Endodermal cell (in vitro differentiated cells): ENCODE measurements around the gene ABCA13. TPM values are rescaled to one million over a fixed set of nuclear protein-coding genes. Genes with fewer than 3 reads are reported as not detected.

ENCODE experiments used
- DNase-seq: peaks from one replicate; pipeline ENCODE4 v3.0.0-alpha.2; 2017
- H3K27ac ChIP-seq: 2 replicates; pipeline ENCODE4 v1.5.1; 2013; ENCODE audit warnings: mild to moderate bottlenecking, low read depth, low read length, moderate library complexity
- H3K27me3 ChIP-seq: 2 replicates; pipeline ENCODE4 v1.6.1; 2013; ENCODE audit warnings: mild to moderate bottlenecking, low read length, moderate library complexity; ENCODE audit not compliant: insufficient read depth, control insufficient read depth, poor library complexity, severe bottlenecking
- H3K36me3 ChIP-seq: 2 replicates; pipeline ENCODE4 v1.7.0; 2013; ENCODE audit warnings: mild to moderate bottlenecking, low read length, moderate library complexity; ENCODE audit not compliant: control insufficient read depth, insufficient read depth
- H3K4me1 ChIP-seq: one replicate; pipeline ENCODE4 v1.7.0; 2013; ENCODE audit warnings: low read length; ENCODE audit not compliant: control insufficient read depth, insufficient read depth
- H3K4me3 ChIP-seq: 2 replicates; pipeline ENCODE4 v1.5.1; 2013; ENCODE audit warnings: mild to moderate bottlenecking, low read length, moderate library complexity
- H3K9ac ChIP-seq: 2 replicates; pipeline ENCODE4 v1.6.1; 2013; ENCODE audit warnings: mild to moderate bottlenecking, low read length, moderate library complexity; ENCODE audit not compliant: poor library complexity, severe bottlenecking; ENCODE audit errors: extremely low read depth
- H3K9me3 ChIP-seq: 2 replicates; pipeline ENCODE4 v1.6.1; 2013; ENCODE audit warnings: mild to moderate bottlenecking, low read length, moderate library complexity; ENCODE audit not compliant: control insufficient read depth
- H3K27ac Mint-ChIP-seq: 2 replicates; pipeline ENCODE4 v1.8.0; 2020; ENCODE audit warnings: mixed read lengths
- H3K27me3 Mint-ChIP-seq: 2 replicates; pipeline ENCODE4 v1.8.0; 2021; ENCODE audit warnings: mild to moderate bottlenecking, mixed read lengths; ENCODE audit not compliant: insufficient read depth
- H3K36me3 Mint-ChIP-seq: 2 replicates; pipeline ENCODE4 v1.8.0; 2020; ENCODE audit warnings: low read depth, mixed read lengths
- H3K4me1 Mint-ChIP-seq: 2 replicates; pipeline ENCODE4 v1.8.0; 2020; ENCODE audit warnings: mixed read lengths
- H3K4me3 Mint-ChIP-seq: 2 replicates; pipeline ENCODE4 v1.8.0; 2020; ENCODE audit warnings: mild to moderate bottlenecking, moderate library complexity, mixed read lengths
- H3K9me3 Mint-ChIP-seq: 2 replicates; pipeline ENCODE4 v1.8.0; 2020; ENCODE audit warnings: mild to moderate bottlenecking, mixed read lengths
- WGBS, 2 experiments: methylation state at CpG; one replicate each; pipeline versions ENCODE4 v1.1.5 to v1.1.7; 2013; ENCODE audit warnings: missing lambda C conversion rate in 2 of 2, mixed read lengths in 1 of 2; ENCODE audit not compliant: insufficient coverage in 1 of 2, insufficient read length in 1 of 2; 5-methylcytosine and 5-hydroxymethylcytosine counted together
- total RNA-seq, 2 donors: library from RNA; stranded (reverse); fragmentation: NEBNext Ultra II Directional in 1 of 2; extraction: Animal tissue kit (Norgen Biotek cat#: 25700) in 1 of 2; gene quantifications; 2 replicates in 1 of 2; 3 replicates in 1 of 2; pipeline ENCODE4 v1.2.1, GENCODE V29; 2021
- TF ChIP-seq, protein P1 (sequence below): fragments of 200-600 bp; sonication (generic); conservative IDR thresholded peaks from 2 replicates; pipeline ENCODE4 v1.5.0; 2021; ENCODE audit warnings: antibody characterized with exemption, mild to moderate bottlenecking

The ABCA13 gene
- total RNA-seq, 2 donors from 2014 or later: 0.04 to 0.11 TPM

DNA sequence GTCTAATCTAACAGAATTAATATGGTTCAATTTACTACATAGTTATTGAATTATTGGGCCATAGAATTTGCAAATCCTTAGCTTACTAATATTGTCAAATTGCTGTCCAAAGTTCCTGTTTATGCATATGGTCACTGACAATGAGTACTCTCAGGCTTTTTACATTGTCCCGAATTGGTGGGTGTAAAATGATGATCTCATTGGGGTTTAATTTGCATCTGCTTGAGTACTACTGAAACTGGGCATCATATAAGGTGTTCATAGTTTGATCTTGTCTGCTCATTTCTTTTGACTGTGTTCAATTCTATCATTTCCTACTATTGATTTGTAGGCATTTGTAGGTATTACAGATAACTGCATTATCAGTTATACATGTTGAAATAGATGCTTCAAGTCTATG lies 12.7 kb downstream of the ABCA13 start:
- Mint-ChIP-seq H3K4me1 (peaks cover 17% of the 10 kb centered on the region), H3K27ac (no peak overlapping the region), H3K9me3 (peaks cover 18% of the 10 kb centered on the region), H3K27me3 (no peaks in the 10 kb centered on the region), H3K36me3 (no peaks in the 10 kb centered on the region), H3K4me3 (no peak overlapping the region)
- H3K9ac ChIP-seq: no peak overlapping the region
- H3K27me3 ChIP-seq: no peaks in the 10 kb centered on the region
- no peaks in the 10 kb centered on the region for H3K4me1 ChIP-seq
- H3K36me3 ChIP-seq: no peaks in the 10 kb centered on the region
- H3K27ac ChIP-seq: no peak overlapping the region
- TF ChIP-seq, protein P1, sequence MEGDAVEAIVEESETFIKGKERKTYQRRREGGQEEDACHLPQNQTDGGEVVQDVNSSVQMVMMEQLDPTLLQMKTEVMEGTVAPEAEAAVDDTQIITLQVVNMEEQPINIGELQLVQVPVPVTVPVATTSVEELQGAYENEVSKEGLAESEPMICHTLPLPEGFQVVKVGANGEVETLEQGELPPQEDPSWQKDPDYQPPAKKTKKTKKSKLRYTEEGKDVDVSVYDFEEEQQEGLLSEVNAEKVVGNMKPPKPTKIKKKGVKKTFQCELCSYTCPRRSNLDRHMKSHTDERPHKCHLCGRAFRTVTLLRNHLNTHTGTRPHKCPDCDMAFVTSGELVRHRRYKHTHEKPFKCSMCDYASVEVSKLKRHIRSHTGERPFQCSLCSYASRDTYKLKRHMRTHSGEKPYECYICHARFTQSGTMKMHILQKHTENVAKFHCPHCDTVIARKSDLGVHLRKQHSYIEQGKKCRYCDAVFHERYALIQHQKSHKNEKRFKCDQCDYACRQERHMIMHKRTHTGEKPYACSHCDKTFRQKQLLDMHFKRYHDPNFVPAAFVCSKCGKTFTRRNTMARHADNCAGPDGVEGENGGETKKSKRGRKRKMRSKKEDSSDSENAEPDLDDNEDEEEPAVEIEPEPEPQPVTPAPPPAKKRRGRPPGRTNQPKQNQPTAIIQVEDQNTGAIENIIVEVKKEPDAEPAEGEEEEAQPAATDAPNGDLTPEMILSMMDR: no peak
- H3K4me3 ChIP-seq: no peak overlapping the region
- H3K9me3 ChIP-seq: peaks cover 22% of the 10 kb centered on the region
- DNase-seq: no peak
- 78 to 100% methylated on average over 1 of the region's 1 CpG for WGBS, 2 experiments

DNA sequence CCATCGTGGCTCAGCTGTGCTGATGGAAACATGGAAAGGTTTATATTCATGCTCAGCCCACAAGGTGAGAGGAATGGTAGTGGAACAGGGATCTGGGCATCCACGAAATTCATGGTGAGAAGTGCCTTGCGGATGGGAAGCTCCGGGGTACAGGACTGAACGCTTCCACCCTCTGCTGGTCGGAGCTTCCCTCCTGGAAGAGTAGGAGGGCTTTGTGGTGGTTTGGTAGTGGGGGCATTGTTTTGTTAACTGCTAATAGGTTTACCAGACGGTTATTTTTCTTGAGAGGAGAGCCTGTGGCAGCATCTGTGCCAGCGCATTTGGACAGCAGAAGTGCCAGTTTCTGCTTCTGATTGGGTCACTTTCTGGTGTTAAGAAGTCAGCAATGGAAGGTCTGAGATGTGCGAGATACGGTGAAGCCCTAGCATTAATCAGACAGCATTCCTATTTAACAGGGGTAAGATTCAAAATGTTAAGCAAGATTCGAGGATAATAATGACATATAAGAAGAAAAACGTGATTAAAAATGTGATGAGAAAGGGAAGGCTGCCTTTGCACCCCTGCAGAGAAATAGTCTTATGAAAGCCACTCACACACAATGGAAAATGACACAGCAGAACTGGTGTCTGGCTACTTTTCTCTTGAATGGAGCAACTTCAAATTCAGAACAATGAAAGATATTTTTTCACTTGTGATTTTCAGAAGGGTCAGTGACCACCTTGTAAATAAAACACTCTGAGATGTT lies 17.7 kb downstream of the ABCA13 start:
- no peak overlapping the region for H3K4me3 Mint-ChIP-seq
- Histone ChIP-seq H3K27me3 (no peaks in the 10 kb centered on the region), H3K9me3 (peaks cover 22% of the 10 kb centered on the region), H3K4me3 (no peak overlapping the region), H3K27ac (peak overlapping the region; percentile 27), H3K4me1 (no peaks in the 10 kb centered on the region), H3K36me3 (no peaks in the 10 kb centered on the region), H3K9ac (no peak overlapping the region)
- DNase-seq: no peak
- no peaks in the 10 kb centered on the region for H3K36me3 Mint-ChIP-seq
- TF ChIP-seq, protein P1: peak; percentile 44
- whole genome bisulfite sequencing, 2 experiments: 89 to 93% methylated on average over 7 to 12 of the region's 12 CpGs
- no peaks in the 10 kb centered on the region for H3K27me3 Mint-ChIP-seq
- H3K4me1 Mint-ChIP-seq: no peaks in the 10 kb centered on the region
- H3K27ac Mint-ChIP-seq: no peak overlapping the region
- H3K9me3 Mint-ChIP-seq: peaks cover 20% of the 10 kb centered on the region

DNA sequence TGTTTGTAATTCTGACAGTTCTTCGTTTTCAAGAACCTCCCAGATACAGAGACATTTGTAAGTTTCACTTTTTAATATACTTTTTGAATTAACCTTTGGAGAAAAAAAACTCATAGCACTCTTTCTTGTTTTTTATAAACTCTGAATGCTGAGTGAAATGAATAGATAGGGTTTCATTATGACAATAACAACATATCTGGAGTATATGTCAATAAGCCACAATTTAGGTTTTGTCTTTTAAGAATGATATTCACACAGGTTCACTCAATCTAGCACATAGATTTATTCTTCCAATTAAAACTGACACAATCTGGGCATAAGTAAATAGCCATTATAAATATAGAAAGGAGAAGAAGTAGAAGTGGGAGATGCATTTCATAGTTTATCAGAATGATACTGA lies 21.7 kb downstream of the ABCA13 start:
- no peak overlapping the region for H3K27ac ChIP-seq
- Mint-ChIP-seq H3K9me3 (peaks cover 11% of the 10 kb centered on the region), H3K27me3 (no peaks in the 10 kb centered on the region), H3K27ac (no peak overlapping the region), H3K4me3 (no peak overlapping the region), H3K4me1 (no peaks in the 10 kb centered on the region), H3K36me3 (no peaks in the 10 kb centered on the region)
- H3K36me3 ChIP-seq: no peaks in the 10 kb centered on the region
- H3K27me3 ChIP-seq: no peaks in the 10 kb centered on the region
- H3K4me1 ChIP-seq: no peaks in the 10 kb centered on the region
- H3K9ac ChIP-seq: no peak overlapping the region
- 86% methylated on average over 1 of the region's 1 CpG; no CpG with 5 or more reads in 1 of the 2 experiments for WGBS, 2 experiments
- DNase-seq: no peak
- H3K9me3 ChIP-seq: peaks cover 4% of the 10 kb centered on the region
- TF ChIP-seq, protein P1: no peak
- no peak overlapping the region for H3K4me3 ChIP-seq
